ENCODE results near the gene KCNQ5.
A peak's percentile ranks its signal among the peaks of the same experiment; 100 is the strongest.

The KCNQ5 gene

GRCh38 chr6:73078333-73078862 lies 456.5 kb downstream of the KCNQ5 start:
- DNase-seq, result no peak

GRCh38 chr6:73078908-73079610 lies 457.2 kb downstream of the KCNQ5 start:
- DNase-seq, result no peak

GRCh38 chr6:73079611-73079955 lies 457.7 kb downstream of the KCNQ5 start:
- no peak for DNase-seq

DNA sequence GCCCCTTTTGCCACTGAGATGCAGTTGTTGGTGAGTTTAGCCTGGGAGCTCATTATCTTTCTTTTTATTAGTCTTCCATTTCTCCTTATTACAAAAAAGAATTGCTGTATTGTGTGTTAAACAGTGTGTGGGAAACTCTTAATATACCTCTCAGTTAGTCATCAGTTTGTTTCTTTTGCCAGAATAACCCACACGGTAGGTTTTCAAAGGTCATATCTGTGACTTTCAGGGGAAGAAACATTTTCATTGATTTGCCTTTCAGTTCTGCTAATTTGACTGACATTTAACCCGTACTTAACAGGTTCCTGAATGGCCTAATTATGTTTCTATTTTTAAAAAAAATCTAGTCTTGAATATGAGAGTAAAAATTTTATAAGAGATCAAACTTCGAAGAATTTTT lies 458.1 kb downstream of the KCNQ5 start:
- DNase-seq, result no peak

GRCh38 chr6:73081955-73082354 lies 460.1 kb downstream of the KCNQ5 start:
- DNase-seq, result no peak

GRCh38 chr6:73083886-73084285 lies 462.0 kb downstream of the KCNQ5 start:
- DNase-seq, result no peak

DNA sequence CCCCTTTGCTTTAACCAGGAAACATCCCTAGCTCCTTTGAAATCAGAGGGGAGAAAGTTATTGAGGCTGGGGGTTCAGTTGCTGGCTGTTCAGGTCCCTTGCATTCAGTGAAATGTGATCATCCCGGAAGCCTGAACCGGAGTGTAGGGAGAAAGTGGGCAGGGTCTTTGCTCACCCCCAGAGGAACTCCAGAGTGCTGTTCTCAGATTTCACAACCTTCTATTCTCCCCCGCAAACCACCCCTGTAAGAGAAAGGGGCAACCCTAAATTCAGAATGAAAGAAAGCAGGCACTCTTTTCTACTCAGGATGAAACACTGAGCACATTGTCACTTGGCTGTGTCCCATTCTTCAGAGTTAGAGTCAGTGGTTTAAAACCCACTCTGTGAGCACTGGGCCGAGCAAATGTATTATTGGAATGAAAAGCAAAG lies 463.6 kb downstream of the KCNQ5 start:
- no peak for DNase-seq

DNA sequence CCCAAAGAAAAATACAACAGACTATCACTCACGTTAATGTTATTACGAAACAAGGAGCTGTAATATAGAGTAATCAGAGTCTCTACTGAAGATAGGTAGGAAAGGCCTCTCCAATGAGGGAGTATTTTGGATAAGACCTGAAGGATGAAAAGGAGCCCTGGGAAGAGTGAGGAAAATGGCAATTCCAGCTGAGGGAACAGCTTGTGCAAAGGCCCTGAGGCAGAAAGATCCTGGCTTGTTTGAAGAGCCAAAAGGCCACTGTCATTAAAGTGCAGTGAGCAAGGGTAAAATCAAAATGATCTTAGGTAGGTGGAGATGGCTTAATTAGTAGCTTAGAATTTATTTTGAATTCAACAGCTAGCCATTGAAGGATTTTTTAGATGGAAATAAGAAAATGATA lies 464.9 kb downstream of the KCNQ5 start:
- no peak for DNase-seq

DNA sequence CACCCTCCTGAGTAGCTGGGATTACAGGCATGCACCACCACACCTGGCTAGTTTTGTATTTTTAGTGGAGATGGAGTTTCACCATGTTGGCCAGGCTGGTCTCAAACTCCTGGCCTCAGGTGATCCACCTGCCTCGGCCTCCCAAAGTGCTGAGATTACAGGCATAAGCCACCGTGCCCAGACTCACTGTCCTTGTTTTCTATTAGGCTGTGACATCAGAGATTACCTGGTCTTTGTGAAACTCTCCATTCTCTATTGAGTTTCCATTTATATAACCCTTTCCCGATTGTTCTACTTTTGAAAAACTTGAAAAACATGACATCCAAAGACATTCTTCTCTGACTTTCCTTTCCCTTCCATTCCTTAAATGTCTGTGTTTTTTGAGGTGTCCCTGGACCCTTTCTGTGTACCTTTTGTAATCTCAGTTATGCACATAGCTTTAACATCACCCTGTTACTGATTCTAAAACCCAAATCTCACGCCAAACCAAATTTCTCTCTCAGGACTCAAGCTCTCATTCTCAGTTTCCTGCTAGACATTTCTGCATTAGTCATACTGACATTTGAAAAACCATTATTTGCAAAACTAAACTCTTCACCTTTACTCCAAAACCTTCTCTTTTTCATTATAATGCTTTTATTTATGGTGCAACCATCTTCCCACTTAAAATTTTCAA lies 466.4 kb downstream of the KCNQ5 start:
- DNase-seq, result no peak

DNA sequence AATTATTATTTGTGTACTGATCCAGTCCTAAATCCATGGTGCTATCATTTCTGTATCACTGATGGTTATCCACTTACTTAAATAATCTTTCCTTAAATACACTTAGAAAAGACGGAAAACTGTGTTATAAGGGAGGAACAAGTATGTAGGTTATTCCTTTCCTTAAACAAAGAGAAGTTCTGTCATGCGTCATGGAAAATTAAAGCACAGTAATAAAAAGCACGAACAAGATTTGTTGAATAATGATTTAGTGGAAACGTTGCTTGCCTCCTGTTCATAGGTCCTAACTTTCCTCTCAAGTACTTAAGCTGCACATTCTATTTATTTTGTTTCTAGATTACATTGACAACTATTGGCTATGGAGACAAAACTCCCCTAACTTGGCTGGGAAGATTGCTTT lies 483.1 kb downstream of the KCNQ5 start:
- no peak for DNase-seq

DNA sequence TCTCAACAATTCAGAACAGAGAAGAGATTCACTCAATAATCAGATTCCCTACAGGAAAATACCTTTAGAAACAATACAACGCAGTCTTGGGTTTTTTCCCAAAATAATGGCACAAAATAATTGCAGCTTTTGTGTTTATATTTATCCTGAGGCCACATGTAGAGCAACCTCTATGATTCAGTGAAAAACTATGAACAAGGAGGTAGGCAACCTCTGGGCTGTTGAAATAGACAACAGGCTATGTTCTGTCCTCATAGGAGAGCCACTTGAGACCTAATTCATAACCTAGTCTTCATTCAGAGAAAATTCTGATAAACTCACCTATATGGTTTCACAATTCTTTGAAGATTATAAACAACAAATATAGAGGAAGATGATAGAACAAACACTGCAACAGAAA lies 485.2 kb downstream of the KCNQ5 start:
- DNase-seq, result no peak

GRCh38 chr6:73108949-73109348 lies 487.1 kb downstream of the KCNQ5 start:
- no peak for DNase-seq

GRCh38 chr6:73109659-73110058 lies 487.8 kb downstream of the KCNQ5 start:
- DNase-seq, result no peak

DNA sequence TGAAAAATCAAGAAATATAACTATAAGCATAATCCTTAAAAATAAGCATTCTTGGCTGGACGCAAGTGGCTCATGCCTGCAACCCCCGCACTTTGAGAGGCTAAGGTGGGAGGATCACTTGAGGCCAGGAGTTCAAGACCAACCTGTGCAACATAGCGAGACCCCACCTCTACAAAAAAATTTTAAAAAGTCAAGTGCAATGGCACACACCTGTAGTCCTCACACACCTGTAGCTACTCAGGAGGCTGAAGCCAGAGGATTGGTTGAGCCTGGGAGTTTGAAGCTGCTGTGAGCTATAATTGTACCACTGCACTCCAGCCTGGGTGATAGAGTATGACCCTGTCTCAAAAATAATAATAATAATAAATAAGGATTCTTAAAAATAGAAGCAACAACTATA lies 494.5 kb downstream of the KCNQ5 start:
- no peak for DNase-seq

DNA sequence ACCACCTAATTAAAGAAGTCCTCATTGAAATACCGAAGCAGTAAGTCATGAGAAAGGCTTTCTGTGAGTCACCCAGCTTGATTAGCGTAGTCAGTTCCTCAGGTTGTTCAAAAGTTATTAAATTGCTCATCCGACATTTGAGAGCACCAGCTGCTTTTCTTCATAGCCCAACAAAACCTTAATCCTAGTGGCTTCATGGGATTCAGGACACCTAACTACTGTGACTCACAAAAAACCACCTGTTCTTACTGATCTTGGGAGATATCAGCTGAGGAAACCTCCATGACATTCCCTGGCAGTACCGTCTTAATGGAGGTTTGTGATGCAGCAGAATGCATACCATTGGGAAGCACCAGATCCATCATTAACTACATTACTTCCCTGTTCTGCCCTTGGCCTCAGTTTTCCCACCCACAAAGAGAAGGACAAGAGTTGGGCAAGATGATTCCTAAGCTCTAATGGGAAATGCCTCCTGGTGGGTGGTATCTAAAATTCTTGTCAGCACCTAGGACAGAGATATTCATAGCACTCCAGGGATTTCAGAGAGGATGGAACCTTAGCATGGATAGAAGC lies 499.6 kb downstream of the KCNQ5 start:
- DNase-seq, result no peak

DNA sequence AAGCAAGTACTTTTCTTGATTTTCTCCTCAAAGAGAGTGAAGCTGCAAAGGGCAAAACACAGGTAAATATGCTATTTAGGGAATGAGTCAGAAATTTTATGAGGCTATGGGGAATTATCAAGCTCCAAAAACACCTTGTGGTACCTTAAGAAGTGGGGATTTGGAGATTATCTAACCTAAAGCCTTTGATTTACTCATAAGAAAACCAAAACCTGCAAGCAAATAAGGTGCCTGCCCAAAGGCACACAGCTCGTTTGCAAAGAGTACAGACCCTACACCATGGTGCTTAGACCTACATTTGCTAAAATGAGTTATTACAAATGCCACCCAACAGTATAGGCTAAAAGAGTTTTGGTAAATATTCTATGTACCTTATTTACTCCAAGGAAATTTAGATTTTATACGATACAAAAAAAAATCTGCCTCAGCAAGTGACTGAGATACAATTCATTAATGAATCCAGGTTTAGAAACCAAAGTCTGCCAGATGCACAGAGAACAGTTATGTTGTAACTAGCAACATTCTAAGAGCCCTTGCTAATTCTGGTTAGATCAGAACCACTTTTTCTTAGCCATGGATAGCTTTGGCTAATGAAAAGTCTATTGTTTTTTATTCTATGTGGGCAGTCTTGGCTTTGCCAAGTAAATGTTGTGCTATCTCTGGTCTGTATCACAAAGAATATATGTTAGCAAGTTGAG lies 501.9 kb downstream of the KCNQ5 start:
- DNase-seq, result no peak

GRCh38 chr6:73129653-73130443 lies 508.0 kb downstream of the KCNQ5 start:
- peak; percentile 73 to 75 for DNase-seq

DNA sequence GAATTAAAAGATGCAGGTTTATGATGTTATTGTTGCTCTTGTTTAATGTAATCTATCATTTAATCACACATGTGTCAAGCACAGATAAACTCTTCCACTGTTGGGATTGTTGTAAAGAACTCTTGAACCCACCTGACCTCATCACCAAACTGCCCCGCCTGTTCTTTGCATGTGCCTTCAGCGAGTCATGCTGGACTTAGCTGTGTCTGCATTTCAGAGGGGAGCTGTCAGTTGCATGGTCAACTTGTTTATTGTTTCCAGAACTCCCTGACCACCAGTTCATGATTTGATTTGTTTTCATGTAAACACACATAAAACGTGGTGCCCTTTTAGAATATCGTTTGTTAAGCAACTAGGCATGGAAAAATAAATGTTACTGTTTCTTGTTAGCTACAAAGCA lies 509.8 kb downstream of the KCNQ5 start:
- DNase-seq, result no peak

GRCh38 chr6:73134588-73134987 lies 512.7 kb downstream of the KCNQ5 start:
- DNase-seq, result peak in 1 of 2 donors; percentile 13

- no peak for DNase-seq
These were observed 518.0 kb downstream of the KCNQ5 start for GRCh38 chr6:73139681-73140383.

GRCh38 chr6:73143551-73143950 lies 521.7 kb downstream of the KCNQ5 start:
- no peak for DNase-seq

DNA sequence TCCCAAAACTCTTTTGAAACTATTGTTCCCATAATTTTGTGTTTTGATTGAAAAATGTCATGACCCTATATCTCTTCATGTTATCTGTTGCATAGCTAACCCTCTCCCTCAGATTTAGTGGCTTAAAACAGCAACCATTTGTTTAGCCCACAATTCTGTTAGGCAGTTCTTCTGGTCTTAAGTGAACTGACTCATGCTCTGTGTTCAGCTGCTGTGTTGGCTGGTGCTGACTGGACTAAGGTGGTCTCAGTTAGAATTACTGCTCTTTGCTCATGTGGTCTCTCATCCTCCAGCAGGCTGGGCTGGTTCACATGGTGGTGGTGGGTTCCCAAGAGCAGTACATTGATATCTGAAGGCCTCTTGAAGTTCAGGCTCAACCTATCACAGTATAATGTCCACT lies 522.7 kb downstream of the KCNQ5 start:
- no peak for DNase-seq

All from CD4-positive, alpha-beta T cell treated with Interleukin-4 for 1 hour (primary cell).